H9 (cell line): ENCODE data around the gene CCDC186. TPM values are rescaled to one million over a fixed set of nuclear protein-coding genes. Genes with fewer than 3 reads are reported as not detected.

ENCODE experiments used
- DNase-seq: peaks from one replicate; pipeline ENCODE4 v3.0.0-alpha.2; 2017
- H2AFZ ChIP-seq: one replicate; pipeline ENCODE4 v1.6.1; 2013; ENCODE audit warnings: mild to moderate bottlenecking, low read length, control low read depth, moderate library complexity
- H2AK5ac ChIP-seq: 2 replicates; pipeline ENCODE4 v1.6.1; 2013; ENCODE audit warnings: low read length, control low read depth, mixed read lengths; ENCODE audit not compliant: insufficient read length
- H2BK120ac ChIP-seq: one replicate; pipeline ENCODE4 v1.6.1; 2013; ENCODE audit warnings: low read depth, mild to moderate bottlenecking, low read length, control low read depth, inconsistent platforms; ENCODE audit not compliant: poor library complexity, severe bottlenecking
- H2BK12ac ChIP-seq: 2 replicates; pipeline ENCODE4 v1.6.1; 2013; ENCODE audit warnings: low read length, control low read depth, mixed read lengths, low read depth; ENCODE audit not compliant: insufficient read length
- H2BK15ac ChIP-seq: 2 replicates; pipeline ENCODE4 v1.6.1; 2013; ENCODE audit warnings: low read depth, low read length, control low read depth
- H2BK20ac ChIP-seq: one replicate; pipeline ENCODE4 v1.6.1; 2013; ENCODE audit warnings: low read depth, mild to moderate bottlenecking, low read length, control low read depth, inconsistent platforms; ENCODE audit not compliant: poor library complexity, severe bottlenecking
- H2BK5ac ChIP-seq: 2 replicates; pipeline ENCODE4 v1.6.1; 2013; ENCODE audit warnings: low read length, control low read depth, mixed read lengths; ENCODE audit not compliant: insufficient read length
- H3K14ac ChIP-seq: 2 replicates; pipeline ENCODE4 v1.6.1; 2013; ENCODE audit warnings: low read length, control low read depth; ENCODE audit not compliant: insufficient read depth
- H3K18ac ChIP-seq: 2 replicates; pipeline ENCODE4 v1.6.1; 2013; ENCODE audit warnings: low read depth, mild to moderate bottlenecking, mixed read lengths, low read length, control low read depth; ENCODE audit not compliant: insufficient read length
- H3K23ac ChIP-seq: 2 replicates; pipeline ENCODE4 v1.6.1; 2013; ENCODE audit warnings: low read length, control low read depth, mixed read lengths, low read depth; ENCODE audit not compliant: insufficient read length
- H3K23me2 ChIP-seq: 2 replicates; pipeline ENCODE4 v1.6.1; 2013; ENCODE audit warnings: low read depth, mild to moderate bottlenecking, mixed read lengths, low read length, control low read depth; ENCODE audit not compliant: insufficient read length, poor library complexity, severe bottlenecking
- H3K27ac ChIP-seq: 2 replicates; pipeline ENCODE4 v1.5.1; 2013; ENCODE audit warnings: low read length, control low read depth, mixed read lengths, low read depth; ENCODE audit not compliant: insufficient read length
- H3K27me3 ChIP-seq: 2 replicates; pipeline ENCODE4 v1.6.1; 2013; ENCODE audit warnings: low read length, control low read depth, inconsistent platforms; ENCODE audit not compliant: insufficient read depth
- H3K4ac ChIP-seq: 2 replicates; pipeline ENCODE4 v1.6.1; 2013; ENCODE audit warnings: low read depth, mild to moderate bottlenecking, control low read depth, inconsistent platforms, low read length, moderate library complexity
- H3K4me1 ChIP-seq: 2 replicates; pipeline ENCODE4 v1.6.1; 2013; ENCODE audit warnings: low read length, control low read depth, inconsistent platforms; ENCODE audit not compliant: insufficient read depth
- H3K4me2 ChIP-seq: 2 replicates; pipeline ENCODE4 v1.6.1; 2013; ENCODE audit warnings: low read length, control low read depth, mixed read lengths; ENCODE audit not compliant: insufficient read length, insufficient read depth
- H3K56ac ChIP-seq: 2 replicates; pipeline ENCODE4 v1.6.1; 2013; ENCODE audit warnings: low read depth, mild to moderate bottlenecking, mixed read lengths, low read length, control low read depth; ENCODE audit not compliant: insufficient read length
- H3K79me1 ChIP-seq: 2 replicates; pipeline ENCODE4 v1.6.1; 2013; ENCODE audit warnings: low read depth, mild to moderate bottlenecking, moderate library complexity, low read length, control low read depth, inconsistent platforms; ENCODE audit not compliant: insufficient read depth, poor library complexity, severe bottlenecking
- H3K79me2 ChIP-seq: 2 replicates; pipeline ENCODE4 v1.6.1; 2013; ENCODE audit warnings: low read length, control low read depth, inconsistent platforms; ENCODE audit not compliant: insufficient read depth
- H3K9ac ChIP-seq: 2 replicates; pipeline ENCODE4 v1.6.1; 2013; ENCODE audit warnings: low read length, control low read depth, mixed read lengths; ENCODE audit not compliant: insufficient read length; ENCODE audit errors: extremely low read depth
- H3K9me3 ChIP-seq: one replicate; pipeline ENCODE4 v1.6.1; 2013; ENCODE audit warnings: low read depth, low read length, inconsistent platforms; ENCODE audit not compliant: control insufficient read depth
- H3T11ph ChIP-seq: one replicate; pipeline ENCODE4 v1.6.1; 2013; ENCODE audit warnings: mild to moderate bottlenecking, low read length, control low read depth, inconsistent platforms
- H4K20me1 ChIP-seq: one replicate; pipeline ENCODE4 v1.6.1; 2013; ENCODE audit not compliant: control insufficient read depth, insufficient read length, insufficient read depth
- H4K5ac ChIP-seq: 2 replicates; pipeline ENCODE4 v1.6.1; 2013; ENCODE audit warnings: low read depth, mild to moderate bottlenecking, mixed read lengths, low read length, control low read depth; ENCODE audit not compliant: insufficient read length
- H4K8ac ChIP-seq: replicated peaks from 2 replicates; pipeline ENCODE4 v1.6.1; 2013; ENCODE audit warnings: low read length, control low read depth, mixed read lengths, low read depth; ENCODE audit not compliant: insufficient read length
- H4K91ac ChIP-seq: 2 replicates; pipeline ENCODE4 v1.6.1; 2013; ENCODE audit warnings: low read depth, mild to moderate bottlenecking, moderate library complexity, mixed read lengths, low read length, control low read depth; ENCODE audit not compliant: insufficient read length
- H3K27ac Mint-ChIP-seq, 3 experiments: 2 replicates in 2 of 3; 3 replicates in 1 of 3; pipeline ENCODE4 v1.8.0; 2020 to 2021; ENCODE audit warnings: mixed read lengths in 3 of 3, mild to moderate bottlenecking in 1 of 3, moderate library complexity in 1 of 3
- H3K27me3 Mint-ChIP-seq: 2 replicates; pipeline ENCODE4 v1.8.0; 2021; ENCODE audit warnings: low read depth, mild to moderate bottlenecking, moderate library complexity, mixed read lengths
- H3K36me3 Mint-ChIP-seq, 3 experiments: 2 replicates in 2 of 3; 3 replicates in 1 of 3; pipeline ENCODE4 v1.8.0; 2020 to 2021; ENCODE audit warnings: low read depth in 3 of 3, mixed read lengths in 3 of 3; ENCODE audit not compliant: insufficient read depth in 1 of 3
- H3K4me1 Mint-ChIP-seq, 2 experiments: 2 replicates each; pipeline ENCODE4 v1.8.0; 2020; ENCODE audit warnings: mixed read lengths in 2 of 2
- H3K4me3 Mint-ChIP-seq, 2 experiments: 2 replicates in 1 of 2; 3 replicates in 1 of 2; pipeline ENCODE4 v1.8.0; 2020 to 2021; ENCODE audit warnings: mild to moderate bottlenecking in 2 of 2, mixed read lengths in 2 of 2, moderate library complexity in 1 of 2
- H3K9me3 Mint-ChIP-seq, 2 experiments: 2 replicates in 1 of 2; 3 replicates in 1 of 2; pipeline ENCODE4 v1.8.0; 2020; ENCODE audit warnings: mild to moderate bottlenecking in 2 of 2, mixed read lengths in 2 of 2, moderate library complexity in 1 of 2
- CTCF ChIP-seq: fragments of 200-600 bp; sonication (generic); conservative IDR thresholded peaks from 3 replicates; pipeline ENCODE4 v1.8.0; 2021; ENCODE audit warnings: antibody characterized with exemption, mild to moderate bottlenecking
- WGBS: extraction: QIAGEN DNeasy Blood & Tissue Kit; methylation state at CpG from one replicate; pipeline ENCODE4 v1.1.7; 2013; ENCODE audit warnings: missing lambda C conversion rate, low lambda C conversion rate, mixed read lengths; ENCODE audit not compliant: insufficient read length; ENCODE audit errors: extremely low coverage; 5-methylcytosine and 5-hydroxymethylcytosine counted together
- total RNA-seq: library from RNA; stranded (reverse); gene quantifications from 2 replicates; pipeline ENCODE4 v1.2.1, GENCODE V29; 2021

Gene CCDC186
- total RNA-seq, 1 experiment from 2014 or later = 16.7 TPM

- no peak overlapping the region for H3K23ac ChIP-seq
- no peak overlapping the region for H4K5ac ChIP-seq
- H2BK12ac ChIP-seq = no peak overlapping the region
- Mint-ChIP-seq H3K27ac (no peak overlapping the region), H3K9me3 (no peaks in the 10 kb centered on the region), H3K4me1 (peaks cover 30 to 33% of the 10 kb centered on the region in 2 experiments), H3K4me3 (no peak overlapping the region), H3K27me3 (peaks cover 5% of the 10 kb centered on the region), H3K36me3 (peaks cover 0 to 4% (median 0%) of the 10 kb centered on the region in 3 experiments; a peak in 1 of 7 replicates)
- H2AK5ac ChIP-seq = no peak overlapping the region
- H3K23me2 ChIP-seq = no peaks in the 10 kb centered on the region
- H3K56ac ChIP-seq = no peak overlapping the region
- H4K8ac ChIP-seq = no peak overlapping the region
- no peaks in the 10 kb centered on the region for H4K20me1 ChIP-seq
- no peaks in the 10 kb centered on the region; the same call in 1 of the 2 replicates for H3K4me1 ChIP-seq
- no peaks in the 10 kb centered on the region for H3K27me3 ChIP-seq
- no peaks in the 10 kb centered on the region for H3K79me1 ChIP-seq
- DNase-seq = no peak
- TF ChIP-seq CTCF = no peak
- H3K4ac ChIP-seq = no peak overlapping the region
- H2BK20ac ChIP-seq = no peak overlapping the region
- WGBS = no CpG with 5 or more reads among the region's 1 CpG
- no peak overlapping the region for H2BK15ac ChIP-seq
- no peak overlapping the region for H2BK5ac ChIP-seq
- no peak overlapping the region for H2BK120ac ChIP-seq
- H3T11ph ChIP-seq = no peak overlapping the region
- H3K9me3 ChIP-seq = no peaks in the 10 kb centered on the region
- no peak overlapping the region for H3K4me2 ChIP-seq
- no peak overlapping the region for H3K27ac ChIP-seq
- no peak overlapping the region for H2AFZ ChIP-seq
- H3K14ac ChIP-seq = no peak overlapping the region
- H3K9ac ChIP-seq = no peak overlapping the region
- peaks cover 13% of the 10 kb centered on the region; the same call in 1 of the 2 replicates for H3K79me2 ChIP-seq
- no peak overlapping the region for H3K18ac ChIP-seq
- no peak overlapping the region for H4K91ac ChIP-seq
Measured at GRCh38 chr10:114176511-114176910, 2.5 kb upstream of the CCDC186 start.
